ENCODE results near the gene UBE2F. TPM values are rescaled to one million over a fixed set of nuclear protein-coding genes. Genes with fewer than 3 reads are reported as not detected.

The UBE2F gene
- total and polyA plus RNA-seq, 2 of the 13 experiments (the other 11 are each of a cell fraction or from before 2014, with no cell fraction given) = 35.4 to 73.1 TPM

DNA sequence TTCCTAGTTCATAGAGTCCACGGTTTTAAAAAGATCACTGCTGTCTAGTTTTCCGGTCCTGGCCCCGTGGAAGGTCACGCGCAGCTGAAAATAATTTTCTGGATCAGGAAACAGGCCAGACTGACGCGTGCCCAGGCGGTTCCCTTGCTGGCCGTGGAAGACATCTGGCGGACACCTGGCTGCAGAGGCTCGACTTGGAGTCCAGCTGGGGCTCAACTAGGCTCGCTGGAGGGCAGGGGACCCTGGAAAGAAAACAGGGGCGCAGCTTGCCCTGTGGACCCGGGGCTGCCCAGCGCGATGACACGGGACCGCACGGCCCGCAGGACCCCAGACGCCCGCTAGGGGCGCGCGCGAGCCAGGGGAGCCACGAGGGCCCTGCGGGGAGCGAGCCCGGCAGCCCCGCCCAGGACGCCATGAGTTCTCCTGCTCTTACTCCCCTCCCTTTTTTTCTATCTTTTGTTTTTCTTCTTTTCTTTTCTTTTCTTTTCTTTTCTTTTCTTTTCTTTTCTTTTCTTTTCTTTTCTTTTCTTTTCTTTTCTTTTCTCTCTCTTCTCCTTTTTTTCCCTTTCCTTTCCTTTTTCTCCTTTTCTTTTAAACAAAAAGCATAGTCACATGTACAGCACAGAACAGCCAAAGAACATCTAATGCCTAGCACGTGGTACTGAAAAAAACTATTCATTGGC is 43.2 kb upstream of the UBE2F start (continued):
- no peak for TF ChIP-seq ISX (CRISPR knock-in tag; conservative IDR thresholded peaks at IDR 0.05)
- TF ChIP-seq GABPA (IDR thresholded peaks at IDR 0.05; ENCODE audit: low read depth, low read length) = no peak
- no peak for TF ChIP-seq GABPA (CRISPR knock-in tag; IDR thresholded peaks at IDR 0.05; ENCODE audit: low read depth)
- no peak for TF ChIP-seq EEA1 (CRISPR knock-in tag; IDR thresholded peaks at IDR 0.05; ENCODE audit: borderline replicate concordance)
- no peak for TF ChIP-seq ZNF549 (CRISPR knock-in tag; IDR thresholded peaks at IDR 0.05)
- TF ChIP-seq, protein P1, sequence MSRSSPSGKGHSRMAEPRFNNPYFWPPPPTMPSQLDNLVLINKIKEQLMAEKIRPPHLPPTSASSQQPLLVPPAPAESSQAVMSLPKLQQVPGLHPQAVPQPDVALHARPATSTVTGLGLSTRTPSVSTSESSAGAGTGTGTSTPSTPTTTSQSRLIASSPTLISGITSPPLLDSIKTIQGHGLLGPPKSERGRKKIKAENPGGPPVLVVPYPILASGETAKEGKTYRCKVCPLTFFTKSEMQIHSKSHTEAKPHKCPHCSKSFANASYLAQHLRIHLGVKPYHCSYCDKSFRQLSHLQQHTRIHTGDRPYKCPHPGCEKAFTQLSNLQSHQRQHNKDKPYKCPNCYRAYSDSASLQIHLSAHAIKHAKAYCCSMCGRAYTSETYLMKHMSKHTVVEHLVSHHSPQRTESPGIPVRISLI (CRISPR knock-in tag; IDR thresholded peaks at IDR 0.05; ENCODE audit: borderline replicate concordance) = no peak
- TF ChIP-seq ZNF432 (CRISPR knock-in tag; IDR thresholded peaks at IDR 0.05; ENCODE audit: borderline replicate concordance) = no peak
- TF ChIP-seq ZNF589 (CRISPR knock-in tag; conservative IDR thresholded peaks at IDR 0.05) = no peak
- no peak for TF ChIP-seq NFIB (CRISPR knock-in tag; IDR thresholded peaks at IDR 0.05; ENCODE audit: borderline replicate concordance)
- no peak for TF ChIP-seq PRPF4 (IDR thresholded peaks at IDR 0.05; ENCODE audit: low read depth, low read length, poor library complexity, severe bottlenecking)
- TF ChIP-seq HDAC6 (IDR thresholded peaks at IDR 0.05; ENCODE audit: low read depth, low read length) = no peak
- TF ChIP-seq NCOA1 (CRISPR knock-in tag; IDR thresholded peaks at IDR 0.05) = 0 out of 2 replicates have a peak, but pooled peaks have one; percentile 52
- no peak for TF ChIP-seq ZFP62 (CRISPR knock-in tag; IDR thresholded peaks at IDR 0.05)
- TF ChIP-seq DNMT3B (CRISPR knock-in tag; conservative IDR thresholded peaks at IDR 0.05) = no peak
- no peak for TF ChIP-seq ATM (IDR thresholded peaks at IDR 0.05; ENCODE audit: borderline replicate concordance)
- TF ChIP-seq, protein P2, sequence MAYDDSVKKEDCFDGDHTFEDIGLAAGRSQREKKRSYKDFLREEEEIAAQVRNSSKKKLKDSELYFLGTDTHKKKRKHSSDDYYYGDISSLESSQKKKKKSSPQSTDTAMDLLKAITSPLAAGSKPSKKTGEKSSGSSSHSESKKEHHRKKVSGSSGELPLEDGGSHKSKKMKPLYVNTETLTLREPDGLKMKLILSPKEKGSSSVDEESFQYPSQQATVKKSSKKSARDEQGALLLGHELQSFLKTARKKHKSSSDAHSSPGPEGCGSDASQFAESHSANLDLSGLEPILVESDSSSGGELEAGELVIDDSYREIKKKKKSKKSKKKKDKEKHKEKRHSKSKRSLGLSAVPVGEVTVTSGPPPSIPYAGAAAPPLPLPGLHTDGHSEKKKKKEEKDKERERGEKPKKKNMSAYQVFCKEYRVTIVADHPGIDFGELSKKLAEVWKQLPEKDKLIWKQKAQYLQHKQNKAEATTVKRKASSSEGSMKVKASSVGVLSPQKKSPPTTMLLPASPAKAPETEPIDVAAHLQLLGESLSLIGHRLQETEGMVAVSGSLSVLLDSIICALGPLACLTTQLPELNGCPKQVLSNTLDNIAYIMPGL (CRISPR knock-in tag; IDR thresholded peaks at IDR 0.05; ENCODE audit: borderline replicate concordance in 1 of 2, low read depth in 1 of 2) = peak; percentile 70 to 78
- no peak for TF ChIP-seq ZNF660 (CRISPR knock-in tag; IDR thresholded peaks at IDR 0.05; ENCODE audit: borderline replicate concordance, low read depth)
- no peak for TF ChIP-seq CC2D1A (CRISPR knock-in tag; IDR thresholded peaks at IDR 0.05)
- TF ChIP-seq, protein P3, sequence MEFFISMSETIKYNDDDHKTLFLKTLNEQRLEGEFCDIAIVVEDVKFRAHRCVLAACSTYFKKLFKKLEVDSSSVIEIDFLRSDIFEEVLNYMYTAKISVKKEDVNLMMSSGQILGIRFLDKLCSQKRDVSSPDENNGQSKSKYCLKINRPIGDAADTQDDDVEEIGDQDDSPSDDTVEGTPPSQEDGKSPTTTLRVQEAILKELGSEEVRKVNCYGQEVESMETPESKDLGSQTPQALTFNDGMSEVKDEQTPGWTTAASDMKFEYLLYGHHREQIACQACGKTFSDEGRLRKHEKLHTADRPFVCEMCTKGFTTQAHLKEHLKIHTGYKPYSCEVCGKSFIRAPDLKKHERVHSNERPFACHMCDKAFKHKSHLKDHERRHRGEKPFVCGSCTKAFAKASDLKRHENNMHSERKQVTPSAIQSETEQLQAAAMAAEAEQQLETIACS (CRISPR knock-in tag; IDR thresholded peaks at IDR 0.05) = no peak
- TF ChIP-seq SOX6 (IDR thresholded peaks at IDR 0.05) = no peak
- no peak for TF ChIP-seq SOX6 (CRISPR knock-in tag; IDR thresholded peaks at IDR 0.05)
- TF ChIP-seq, protein P4, sequence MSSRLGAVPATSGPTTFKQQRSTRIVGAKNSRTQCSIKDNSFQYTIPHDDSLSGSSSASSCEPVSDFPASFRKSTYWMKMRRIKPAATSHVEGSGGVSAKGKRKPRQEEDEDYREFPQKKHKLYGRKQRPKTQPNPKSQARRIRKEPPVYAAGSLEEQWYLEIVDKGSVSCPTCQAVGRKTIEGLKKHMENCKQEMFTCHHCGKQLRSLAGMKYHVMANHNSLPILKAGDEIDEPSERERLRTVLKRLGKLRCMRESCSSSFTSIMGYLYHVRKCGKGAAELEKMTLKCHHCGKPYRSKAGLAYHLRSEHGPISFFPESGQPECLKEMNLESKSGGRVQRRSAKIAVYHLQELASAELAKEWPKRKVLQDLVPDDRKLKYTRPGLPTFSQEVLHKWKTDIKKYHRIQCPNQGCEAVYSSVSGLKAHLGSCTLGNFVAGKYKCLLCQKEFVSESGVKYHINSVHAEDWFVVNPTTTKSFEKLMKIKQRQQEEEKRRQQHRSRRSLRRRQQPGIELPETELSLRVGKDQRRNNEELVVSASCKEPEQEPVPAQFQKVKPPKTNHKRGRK (CRISPR knock-in tag; IDR thresholded peaks at IDR 0.05) = peak; percentile 97
- 0 out of 2 replicates have a peak, but pooled peaks have one; percentile 27 for TF ChIP-seq ZNF441 (CRISPR knock-in tag; IDR thresholded peaks at IDR 0.05; ENCODE audit: borderline replicate concordance)
- TF ChIP-seq FOXM1 (CRISPR knock-in tag; IDR thresholded peaks at IDR 0.05) = no peak
